ENCODE data around the gene IAPP. TPM values are rescaled to one million over a fixed set of nuclear protein-coding genes. Genes with fewer than 3 reads are reported as not detected.
"Not testable (repeated sequence)": the region's sequence is repeated elsewhere in the genome, so short reads cannot be mapped to it uniquely, and the experiment has no call there.

The IAPP gene
- total RNA-seq, 2 donors from 2014 or later, result 3.6 to 111 TPM

DNA sequence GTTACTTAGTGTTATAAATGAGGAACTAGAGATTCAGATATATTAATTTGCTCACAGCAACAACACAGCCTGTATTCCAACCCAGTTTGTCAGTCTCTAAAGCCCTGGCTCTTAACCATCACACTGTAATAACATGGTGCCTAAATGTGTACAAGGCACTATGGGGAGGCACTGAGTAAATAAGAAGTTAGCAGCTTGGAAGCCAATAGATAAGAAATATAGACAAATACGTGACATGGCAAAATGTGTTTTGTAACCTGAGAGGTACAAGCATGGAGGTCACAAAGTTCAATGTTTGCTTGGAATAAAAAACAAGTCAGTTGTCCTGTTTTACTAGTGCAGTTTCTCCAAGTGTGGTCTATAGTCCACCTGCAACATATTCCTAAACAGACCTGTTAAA, 21.7 kb upstream of the IAPP start:
- peak; percentile 88 for ATAC-seq
- Histone ChIP-seq H3K27me3 (no peaks in the 10 kb centered on the region), H3K4me3 (no peak overlapping the region), H3K36me3 (replicated peaks in 1 of 2; ENCODE audit: insufficient read depth in 1 of 2, low read depth in 2 of 2) (no peaks in the 10 kb centered on the region), H3K27ac (no peak overlapping the region), H3K9me3 (no peaks in the 10 kb centered on the region), H3K4me1 (no peaks in the 10 kb centered on the region)
- 19 to 27% methylated on average over 1 of the region's 1 CpG for WGBS, 2 donors
- peak in 2 of 4 donors; percentile 10 to 20 for DNase-seq
- intact Hi-C loops (cut with DNase I), result no loop called here
- no peak for TF ChIP-seq POLR2A (IDR thresholded peaks at IDR 0.05)
- TF ChIP-seq, protein P1, sequence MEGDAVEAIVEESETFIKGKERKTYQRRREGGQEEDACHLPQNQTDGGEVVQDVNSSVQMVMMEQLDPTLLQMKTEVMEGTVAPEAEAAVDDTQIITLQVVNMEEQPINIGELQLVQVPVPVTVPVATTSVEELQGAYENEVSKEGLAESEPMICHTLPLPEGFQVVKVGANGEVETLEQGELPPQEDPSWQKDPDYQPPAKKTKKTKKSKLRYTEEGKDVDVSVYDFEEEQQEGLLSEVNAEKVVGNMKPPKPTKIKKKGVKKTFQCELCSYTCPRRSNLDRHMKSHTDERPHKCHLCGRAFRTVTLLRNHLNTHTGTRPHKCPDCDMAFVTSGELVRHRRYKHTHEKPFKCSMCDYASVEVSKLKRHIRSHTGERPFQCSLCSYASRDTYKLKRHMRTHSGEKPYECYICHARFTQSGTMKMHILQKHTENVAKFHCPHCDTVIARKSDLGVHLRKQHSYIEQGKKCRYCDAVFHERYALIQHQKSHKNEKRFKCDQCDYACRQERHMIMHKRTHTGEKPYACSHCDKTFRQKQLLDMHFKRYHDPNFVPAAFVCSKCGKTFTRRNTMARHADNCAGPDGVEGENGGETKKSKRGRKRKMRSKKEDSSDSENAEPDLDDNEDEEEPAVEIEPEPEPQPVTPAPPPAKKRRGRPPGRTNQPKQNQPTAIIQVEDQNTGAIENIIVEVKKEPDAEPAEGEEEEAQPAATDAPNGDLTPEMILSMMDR (IDR thresholded peaks at IDR 0.05), result no peak

DNA sequence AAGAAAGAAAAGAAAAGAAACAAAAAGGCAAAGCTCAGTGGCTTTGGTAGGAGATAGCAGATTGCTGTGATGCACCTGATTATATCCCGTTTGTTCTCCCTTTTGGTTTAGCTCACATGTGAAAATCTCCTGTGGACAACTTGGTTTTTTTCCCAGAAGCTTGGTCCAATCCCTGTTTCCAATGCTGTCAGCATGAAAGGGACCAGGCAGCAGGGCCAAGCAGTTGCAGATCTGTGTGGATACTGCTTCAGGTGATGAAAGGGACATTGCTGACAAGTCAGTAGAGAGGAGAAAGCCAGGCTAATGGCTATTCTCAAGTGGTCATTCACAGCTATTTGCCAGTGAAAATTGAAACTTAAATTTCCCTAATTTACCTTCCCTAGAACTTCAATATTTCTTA, 19.2 kb upstream of the IAPP start:
- DNase-seq, result no peak
- intact Hi-C loops (cut with DNase I), result no loop called here
- H3K27me3 ChIP-seq, result no peaks in the 10 kb centered on the region
- H3K4me3 ChIP-seq, result no peak overlapping the region
- no peaks in the 10 kb centered on the region for H3K4me1 ChIP-seq
- no peaks in the 10 kb centered on the region for H3K36me3 ChIP-seq (replicated peaks in 1 of 2; ENCODE audit: insufficient read depth in 1 of 2, low read depth in 2 of 2)
- WGBS, 2 donors, result 16 to 23% methylated on average over 1 of the region's 1 CpG
- H3K9me3 ChIP-seq, result no peaks in the 10 kb centered on the region
- no peak overlapping the region for H3K27ac ChIP-seq
- no peak for ATAC-seq
- TF ChIP-seq POLR2A (IDR thresholded peaks at IDR 0.05), result no peak
- TF ChIP-seq, protein P1 (IDR thresholded peaks at IDR 0.05), result no peak

- no peak for TF ChIP-seq POLR2A (IDR thresholded peaks at IDR 0.05)
- TF ChIP-seq, protein P1 (IDR thresholded peaks at IDR 0.05), result no peak
- Histone ChIP-seq H3K9me3 (no peaks in the 10 kb centered on the region), H3K36me3 (replicated peaks in 1 of 2; ENCODE audit: insufficient read depth in 1 of 2, low read depth in 2 of 2) (no peaks in the 10 kb centered on the region), H3K27ac (no peak overlapping the region), H3K27me3 (no peaks in the 10 kb centered on the region), H3K4me3 (no peak overlapping the region), H3K4me1 (no peaks in the 10 kb centered on the region)
- 76 to 79% methylated on average over 4 of the region's 4 CpGs for WGBS, 2 donors
- intact Hi-C loops (cut with DNase I), result no loop called here
- DNase-seq (no peak), ATAC-seq (no peak)
These were observed 18.8 kb upstream of the IAPP start for GRCh38 chr12:21353948-21354347.

GRCh38 chr12:21354641-21355040, 18.1 kb upstream of the IAPP start:
- Histone ChIP-seq H3K36me3 (replicated peaks in 1 of 2; ENCODE audit: insufficient read depth in 1 of 2, low read depth in 2 of 2) (no peaks in the 10 kb centered on the region), H3K4me3 (no peak overlapping the region), H3K4me1 (no peaks in the 10 kb centered on the region), H3K27ac (no peak overlapping the region), H3K9me3 (no peaks in the 10 kb centered on the region), H3K27me3 (no peaks in the 10 kb centered on the region)
- intact Hi-C loops (cut with DNase I), result no loop called here
- no peak for TF ChIP-seq POLR2A (IDR thresholded peaks at IDR 0.05)
- TF ChIP-seq, protein P1 (IDR thresholded peaks at IDR 0.05), result no peak
- 81 to 89% methylated on average over 1 of the region's 1 CpG for WGBS, 2 donors
- DNase-seq, result no peak
- ATAC-seq, result no peak

- intact Hi-C loops (cut with DNase I); H3K36me3 ChIP-seq (replicated peaks in 1 of 2; ENCODE audit: insufficient read depth in 1 of 2, low read depth in 2 of 2); DNase-seq; H3K4me1 ChIP-seq; H3K4me3 ChIP-seq; H3K27me3 ChIP-seq; H3K9me3 ChIP-seq; ATAC-seq; H3K27ac ChIP-seq: not testable (repeated sequence)
- 79 to 84% methylated on average over 10 of the region's 10 CpGs for WGBS, 2 donors
These were observed 12.1 kb upstream of the IAPP start for GRCh38 chr12:21360632-21361031.

All from body of pancreas (tissue), 4 donors.